Transverse colon (tissue), 1 donor: ENCODE results near the gene PNLIPRP2.

ENCODE experiments used
- EP300 ChIP-seq: sonication (generic); formaldehyde crosslinking; IDR thresholded peaks from one replicate; pipeline ENCODE4 v1.6.1; 2017; ENCODE audit warnings: antibody characterized with exemption, low read depth
- POLR2A ChIP-seq: fragments of 450-650 bp; IDR thresholded peaks from one replicate; pipeline ENCODE4 v1.6.1; 2016; ENCODE audit warnings: antibody characterized with exemption, mild to moderate bottlenecking, moderate library complexity

DNA sequence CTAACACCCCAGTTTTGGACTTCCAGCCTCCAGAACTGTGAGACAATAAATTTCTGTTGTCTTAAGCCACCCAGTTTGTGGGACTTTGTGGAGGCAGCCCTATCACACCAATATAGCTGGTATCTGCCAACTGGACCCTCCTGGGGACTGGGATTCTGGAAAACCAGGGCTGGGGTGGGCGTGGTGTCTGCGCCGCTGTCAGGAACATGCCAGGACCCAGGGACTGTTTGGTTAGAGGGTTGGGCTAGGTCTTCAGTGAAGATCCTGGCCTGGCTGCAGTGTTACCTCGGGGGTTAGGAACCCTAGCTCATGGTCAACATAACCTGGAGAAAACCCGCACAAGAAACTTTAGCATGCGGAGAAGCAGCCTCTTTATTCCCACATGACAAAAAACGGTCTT, 42.6 kb downstream of the PNLIPRP2 start:
- TF ChIP-seq POLR2A (no peak), EP300 (no peak)
